Parathyroid adenoma (tissue), 2 donors: ENCODE results near the gene MOCOS.

Experiments
- H2AFZ ChIP-seq: fragments of 300-600 bp; sonication (generic); one replicate; pipeline ENCODE4 v1.7.0; 2017; ENCODE audit warnings: antibody characterized with exemption, mild to moderate bottlenecking
- H3K27ac ChIP-seq: fragments of 300-600 bp; sonication (generic); one replicate; pipeline ENCODE4 v1.7.0; 2017
- H3K27me3 ChIP-seq: fragments of 300-600 bp; sonication (generic); one replicate; pipeline ENCODE4 v1.7.0; 2017; ENCODE audit warnings: low read length; ENCODE audit not compliant: control insufficient read depth, insufficient read depth
- H3K36me3 ChIP-seq: fragments of 300-600 bp; sonication (generic); one replicate; pipeline ENCODE4 v1.7.0; 2017; ENCODE audit warnings: low read length; ENCODE audit not compliant: control insufficient read depth, insufficient read depth
- H3K4me1 ChIP-seq: fragments of 300-600 bp; sonication (generic); one replicate; pipeline ENCODE4 v1.7.0; 2017; ENCODE audit warnings: control low read depth
- H3K4me2 ChIP-seq: fragments of 300-600 bp; sonication (generic); one replicate; pipeline ENCODE4 v1.7.0; 2017; ENCODE audit warnings: low read length
- H3K4me3 ChIP-seq: fragments of 300-600 bp; sonication (generic); one replicate; pipeline ENCODE4 v1.7.0; 2017; ENCODE audit warnings: low read depth, low read length
- H3K79me2 ChIP-seq: fragments of 300-600 bp; sonication (generic); one replicate; pipeline ENCODE4 v1.7.0; 2017; ENCODE audit warnings: control low read depth
- H3K9ac ChIP-seq: fragments of 300-600 bp; sonication (generic); one replicate; pipeline ENCODE4 v1.7.0; 2017; ENCODE audit warnings: mild to moderate bottlenecking
- H3K9me3 ChIP-seq: fragments of 300-600 bp; sonication (generic); one replicate; pipeline ENCODE4 v1.7.0; 2017; ENCODE audit warnings: low read length; ENCODE audit not compliant: control insufficient read depth
- CTCF ChIP-seq: fragments of 300-600 bp; sonication (generic); IDR thresholded peaks from one replicate; pipeline ENCODE4 v1.7.0; 2017; ENCODE audit warnings: antibody characterized with exemption, mild to moderate bottlenecking
- donor health status: primary hyperparathyroidism.

Gene MOCOS

GRCh38 chr18:36143391-36143790, 43.9 kb upstream of the MOCOS start:
- Histone ChIP-seq H3K4me3 (no peak overlapping the region), H3K4me1 (peaks cover 7% of the 10 kb centered on the region), H2AFZ (no peak overlapping the region), H3K9me3 (no peaks in the 10 kb centered on the region), H3K36me3 (no peaks in the 10 kb centered on the region), H3K79me2 (no peaks in the 10 kb centered on the region), H3K9ac (no peak overlapping the region), H3K27ac (no peak overlapping the region), H3K4me2 (no peak overlapping the region), H3K27me3 (no peaks in the 10 kb centered on the region)
- no peak for TF ChIP-seq CTCF

GRCh38 chr18:36149514-36150289, 37.6 kb upstream of the MOCOS start:
- Histone ChIP-seq H3K4me3 (no peak overlapping the region), H3K36me3 (no peaks in the 10 kb centered on the region), H3K27me3 (no peaks in the 10 kb centered on the region), H3K79me2 (no peaks in the 10 kb centered on the region), H3K9ac (no peak overlapping the region), H3K4me2 (no peak overlapping the region), H3K4me1 (no peaks in the 10 kb centered on the region), H2AFZ (no peak overlapping the region), H3K27ac (no peak overlapping the region), H3K9me3 (no peaks in the 10 kb centered on the region)
- no peak for TF ChIP-seq CTCF

DNA sequence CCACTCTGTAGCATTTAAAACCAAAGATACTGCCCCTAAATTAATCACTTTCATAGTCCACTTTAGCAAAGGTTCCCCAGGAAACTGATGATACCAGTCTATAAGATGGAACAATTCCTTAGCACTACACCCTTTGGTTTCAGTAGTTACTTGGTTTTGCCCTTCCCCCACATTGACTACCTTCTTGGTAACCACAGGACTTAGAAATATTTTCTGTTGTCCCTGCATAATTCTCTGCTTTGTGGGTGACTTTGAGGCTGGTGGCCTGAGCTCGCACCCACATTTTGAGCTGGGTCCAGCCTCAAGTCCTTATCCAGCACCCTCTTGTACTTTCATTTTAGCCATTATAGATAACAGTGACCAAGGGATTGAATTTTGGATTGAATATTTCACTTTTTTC, 34.5 kb upstream of the MOCOS start:
- Histone ChIP-seq H2AFZ (no peak overlapping the region), H3K4me1 (no peaks in the 10 kb centered on the region), H3K4me3 (no peak overlapping the region), H3K27ac (no peak overlapping the region), H3K27me3 (no peaks in the 10 kb centered on the region), H3K36me3 (no peaks in the 10 kb centered on the region), H3K9me3 (no peaks in the 10 kb centered on the region), H3K79me2 (peaks cover 2% of the 10 kb centered on the region), H3K4me2 (no peak overlapping the region), H3K9ac (no peak overlapping the region)
- TF ChIP-seq CTCF: no peak

DNA sequence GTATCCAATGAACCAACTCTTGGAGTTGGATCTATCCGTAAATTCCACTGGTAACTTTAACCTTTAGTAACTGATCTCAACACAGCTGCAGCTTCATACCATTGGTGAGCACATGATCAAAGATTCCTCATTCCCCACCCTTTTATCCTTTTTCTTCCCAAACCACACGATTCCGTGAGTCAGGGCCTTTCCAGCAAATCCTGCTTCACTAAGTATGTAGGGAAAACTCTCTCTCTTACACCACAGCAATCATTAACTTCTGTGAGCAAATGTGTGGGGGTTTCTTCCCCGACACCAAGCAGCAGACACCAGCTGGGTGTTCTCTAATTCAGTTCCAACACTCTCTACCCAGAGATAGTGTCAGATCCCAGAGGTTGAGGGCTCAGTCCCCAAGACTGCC, 34.1 kb upstream of the MOCOS start:
- H3K36me3 ChIP-seq: no peaks in the 10 kb centered on the region
- H3K27ac ChIP-seq: no peak overlapping the region
- no peak overlapping the region for H3K4me3 ChIP-seq
- H3K9ac ChIP-seq: no peak overlapping the region
- no peaks in the 10 kb centered on the region for H3K9me3 ChIP-seq
- no peaks in the 10 kb centered on the region for H3K4me1 ChIP-seq
- H3K79me2 ChIP-seq: peaks cover 2% of the 10 kb centered on the region
- no peaks in the 10 kb centered on the region for H3K27me3 ChIP-seq
- no peak for TF ChIP-seq CTCF
- no peak overlapping the region for H3K4me2 ChIP-seq
- H2AFZ ChIP-seq: no peak overlapping the region

DNA sequence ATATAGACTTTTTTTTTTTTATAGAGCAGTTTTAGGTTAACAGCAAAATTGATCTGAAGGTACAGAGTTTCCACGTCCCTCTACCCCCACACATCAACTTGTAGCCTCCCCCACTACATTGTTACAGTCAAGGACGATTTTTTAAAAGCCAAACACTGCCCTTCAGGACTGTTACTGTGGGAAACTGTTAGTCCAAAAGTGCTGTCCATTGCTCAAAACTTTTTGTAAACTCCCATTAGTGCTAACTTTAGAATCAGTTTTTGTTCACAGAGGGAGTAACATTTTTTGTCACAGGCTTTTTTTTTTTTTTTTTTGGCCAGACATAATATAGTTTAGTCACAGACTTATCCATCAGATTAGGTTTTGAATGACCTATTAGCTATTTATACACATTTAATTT, 33.5 kb upstream of the MOCOS start:
- TF ChIP-seq CTCF: no peak
- Histone ChIP-seq H3K9ac (no peak overlapping the region), H3K27ac (no peak overlapping the region), H3K4me3 (no peak overlapping the region), H3K36me3 (no peaks in the 10 kb centered on the region), H3K4me1 (no peaks in the 10 kb centered on the region), H3K79me2 (peaks cover 2% of the 10 kb centered on the region), H3K4me2 (no peak overlapping the region), H3K27me3 (no peaks in the 10 kb centered on the region), H2AFZ (no peak overlapping the region), H3K9me3 (no peaks in the 10 kb centered on the region)
